ENCODE data around the gene EFNB3. TPM values are rescaled to one million over a fixed set of nuclear protein-coding genes. Genes with fewer than 3 reads are reported as not detected.

The EFNB3 gene
- total and polyA plus RNA-seq, 2 of the 8 experiments (the other 6 are each of a cell fraction or from before 2014, with no cell fraction given), result 15.0 to 27.3 TPM

GRCh38 chr17:7727886-7728285, 22.9 kb downstream of the EFNB3 start:
- no peak overlapping the region for H3K14ac ChIP-seq (ENCODE audit: insufficient read length)
- H3K56ac ChIP-seq (replicated peaks; ENCODE audit: insufficient read length, low read depth, low read length), result no peak overlapping the region
- H2BK120ac ChIP-seq (replicated peaks; ENCODE audit: low read depth, low read length), result no peak overlapping the region
- no peak overlapping the region for H2BK20ac ChIP-seq (ENCODE audit: low read length)
- CTCF ChIA-PET (ENCODE audit: partially characterized antibody), result interaction anchor here (1.1 kb wide), 1 partner anchor 40 kb away, joined by 5 read pairs; the partner anchor contains the start of genes TP53 and WRAP53
- H3K18ac ChIP-seq (ENCODE audit: extremely low read depth, low read length), result no peak overlapping the region
- no peak overlapping the region for H3K4me3 ChIP-seq (ENCODE audit: extremely low read depth in 1 of 4, insufficient read depth in 2 of 4, low read depth in 3 of 4, low read length in 4 of 4)
- H3K4me2 ChIP-seq (ENCODE audit: insufficient read depth in 1 of 2, low read depth in 2 of 2, low read length in 2 of 2), result no peak overlapping the region
- H3K36me3 ChIP-seq (ENCODE audit: control insufficient read depth in 2 of 4, insufficient read depth in 4 of 4, low read length in 3 of 4), result no peaks in the 10 kb centered on the region
- no peaks in the 10 kb centered on the region for H3K79me1 ChIP-seq (ENCODE audit: low read depth, low read length)
- H3K23me2 ChIP-seq (ENCODE audit: low read depth, low read length), result no peaks in the 10 kb centered on the region
- no peaks in the 10 kb centered on the region for H3K4me1 ChIP-seq (replicated peaks in 1 of 4; ENCODE audit: control insufficient read depth in 3 of 4, insufficient read depth in 4 of 4, low read length in 3 of 4)
- H4K8ac ChIP-seq (ENCODE audit: extremely low read depth, insufficient read depth, low read length), result no peak overlapping the region
- no peak overlapping the region for H4K91ac ChIP-seq (replicated peaks; ENCODE audit: insufficient read length, low read length)
- H3K27me3 ChIP-seq (replicated peaks in 1 of 4; ENCODE audit: control insufficient read depth in 3 of 4, extremely low read depth in 1 of 4, insufficient read depth in 3 of 4, low read length in 3 of 4), result no peaks in the 10 kb centered on the region; a peak in 1 of 7 replicates
- no peak overlapping the region for H3K9ac ChIP-seq (replicated peaks in 1 of 4; ENCODE audit: extremely low read depth in 1 of 4, low read depth in 3 of 4, low read length in 3 of 4)
- H2AFZ ChIP-seq (ENCODE audit: low read length), result no peak overlapping the region
- H2BK12ac ChIP-seq (ENCODE audit: low read depth, low read length), result no peak overlapping the region
- H2BK5ac ChIP-seq (ENCODE audit: low read depth, low read length), result no peak overlapping the region
- no peaks in the 10 kb centered on the region for H4K20me1 ChIP-seq (replicated peaks in 1 of 2; ENCODE audit: control insufficient read depth in 1 of 2, insufficient read depth in 2 of 2, low read length in 2 of 2)
- H3K27ac ChIP-seq (ENCODE audit: low read depth, low read length), result no peak overlapping the region
- H3K23ac ChIP-seq (ENCODE audit: insufficient read length), result no peak overlapping the region
- no peaks in the 10 kb centered on the region for H3K9me3 ChIP-seq (ENCODE audit: insufficient read depth in 2 of 2, low read depth in 1 of 2, low read length in 1 of 2)
- no peak overlapping the region for H4K5ac ChIP-seq (ENCODE audit: insufficient read length, low read depth, low read length)
- H3K79me2 ChIP-seq (ENCODE audit: control insufficient read depth in 1 of 2, insufficient read depth in 2 of 2, low read length in 2 of 2), result no peaks in the 10 kb centered on the region; a peak in 1 of 4 replicates
- H3K4ac ChIP-seq (replicated peaks; ENCODE audit: insufficient read length, low read depth, low read length), result no peak overlapping the region
- DNase-seq (ENCODE audit: low read depth in 1 of 2, low spot score in 2 of 2) (no peak), FAIRE-seq (no peak)
- no peak overlapping the region for H2AK5ac ChIP-seq (ENCODE audit: low read depth, low read length)
- POLR2A ChIA-PET (ENCODE audit: partially characterized antibody), result interaction anchor here (0.6 to 0.9 kb wide), 2 partner anchors 40 to 159 kb away, joined by 3 read pairs; partner anchors contain the start of gene TP53
- no peak overlapping the region for H2BK15ac ChIP-seq (ENCODE audit: low read length)
- 88% methylated on average over 3 of the region's 3 CpGs; no CpG with 5 or more reads in 1 of the 2 experiments for WGBS, 2 experiments (ENCODE audit: extremely low coverage in 1 of 2, insufficient coverage in 1 of 2, insufficient read length in 1 of 2, insufficient replicate concordance in 2 of 2, low coverage in 1 of 2, low lambda C conversion rate in 2 of 2, missing lambda C conversion rate in 1 of 2)
- TF ChIP-seq POLR2A (IDR thresholded peaks at IDR 0.05; ENCODE audit: control extremely low read depth in 1 of 2, low read depth in 2 of 2, low read length in 2 of 2) (no peak), NANOG (IDR thresholded peaks at IDR 0.05; ENCODE audit: insufficient read depth, low read depth, low read length, poor library complexity, severe bottlenecking) (no peak), BRCA1 (IDR thresholded peaks at IDR 0.05; ENCODE audit: low read depth, low read length) (no peak), CTBP2 (IDR thresholded peaks at IDR 0.05; ENCODE audit: borderline replicate concordance, insufficient read depth, insufficient read length, low read length) (no peak), BCL11A (IDR thresholded peaks at IDR 0.05; ENCODE audit: low read depth in 2 of 2, low read length in 2 of 2) (no peak), EGR1 (IDR thresholded peaks at IDR 0.05; ENCODE audit: borderline replicate concordance, low read depth, low read length) (no peak), KDM4A (IDR thresholded peaks at IDR 0.05; ENCODE audit: low read depth, low read length, severe bottlenecking) (no peak), EZH2 (IDR thresholded peaks at IDR 0.05; ENCODE audit: low read depth, low read length, severe bottlenecking) (no peak), MAFK (IDR thresholded peaks at IDR 0.05; ENCODE audit: low read depth, low read length) (no peak), SP4 (IDR thresholded peaks at IDR 0.05; ENCODE audit: low read length) (no peak), GABPA (IDR thresholded peaks at IDR 0.05; ENCODE audit: borderline replicate concordance, insufficient read depth, low read length) (no peak)
- TF ChIP-seq, protein P1, sequence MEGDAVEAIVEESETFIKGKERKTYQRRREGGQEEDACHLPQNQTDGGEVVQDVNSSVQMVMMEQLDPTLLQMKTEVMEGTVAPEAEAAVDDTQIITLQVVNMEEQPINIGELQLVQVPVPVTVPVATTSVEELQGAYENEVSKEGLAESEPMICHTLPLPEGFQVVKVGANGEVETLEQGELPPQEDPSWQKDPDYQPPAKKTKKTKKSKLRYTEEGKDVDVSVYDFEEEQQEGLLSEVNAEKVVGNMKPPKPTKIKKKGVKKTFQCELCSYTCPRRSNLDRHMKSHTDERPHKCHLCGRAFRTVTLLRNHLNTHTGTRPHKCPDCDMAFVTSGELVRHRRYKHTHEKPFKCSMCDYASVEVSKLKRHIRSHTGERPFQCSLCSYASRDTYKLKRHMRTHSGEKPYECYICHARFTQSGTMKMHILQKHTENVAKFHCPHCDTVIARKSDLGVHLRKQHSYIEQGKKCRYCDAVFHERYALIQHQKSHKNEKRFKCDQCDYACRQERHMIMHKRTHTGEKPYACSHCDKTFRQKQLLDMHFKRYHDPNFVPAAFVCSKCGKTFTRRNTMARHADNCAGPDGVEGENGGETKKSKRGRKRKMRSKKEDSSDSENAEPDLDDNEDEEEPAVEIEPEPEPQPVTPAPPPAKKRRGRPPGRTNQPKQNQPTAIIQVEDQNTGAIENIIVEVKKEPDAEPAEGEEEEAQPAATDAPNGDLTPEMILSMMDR (IDR thresholded peaks at IDR 0.05; ENCODE audit: control extremely low read depth in 1 of 3, insufficient read depth in 1 of 3, low read depth in 1 of 3, low read length in 3 of 3), result no peak

All from H1 (cell line).